Measurements from ENCODE around the gene RFC2. TPM values are rescaled to one million over a fixed set of nuclear protein-coding genes. Genes with fewer than 3 reads are reported as not detected.

The RFC2 gene
- total RNA-seq, 3 donors from 2014 or later (not counting 1 experiment from before 2014, with no cell fraction given): 16.9 to 26.5 (median 20.5) TPM

DNA sequence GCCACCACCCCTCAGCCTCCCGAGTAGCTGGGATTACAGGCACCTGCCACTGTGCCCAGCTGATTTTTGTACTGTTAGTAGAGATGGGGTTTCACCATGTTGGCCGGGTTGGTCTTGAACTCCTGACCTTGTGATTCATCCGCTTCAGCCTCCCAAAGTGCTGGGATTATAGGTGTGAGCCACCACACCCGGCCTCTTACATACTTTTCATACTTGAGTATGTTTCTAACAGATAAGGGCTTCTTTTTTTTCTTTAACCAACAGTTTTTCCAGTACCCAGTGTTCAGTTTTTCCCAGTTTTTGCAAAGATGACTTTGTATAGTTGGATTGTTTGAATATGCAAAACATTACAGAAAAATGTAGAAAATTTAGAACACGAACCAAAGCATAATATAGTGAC is 72.4 kb downstream of the RFC2 start:
- Histone ChIP-seq H3K4me3 (ENCODE audit: low read length) (no peak overlapping the region), H3K27ac (ENCODE audit: low read length) (no peak overlapping the region), H3K4me1 (ENCODE audit: control insufficient read depth, insufficient read depth, low read length) (peaks cover 47% of the 10 kb centered on the region), H3K36me3 (ENCODE audit: control insufficient read depth, insufficient read depth, low read length) (peaks cover 3% of the 10 kb centered on the region), H3K9me3 (ENCODE audit: control insufficient read depth, insufficient read depth, low read length) (no peaks in the 10 kb centered on the region), H3K27me3 (ENCODE audit: control insufficient read depth, insufficient read depth, low read length) (no peaks in the 10 kb centered on the region)
- H3K36me3 Mint-ChIP-seq: no peaks in the 10 kb centered on the region
- ATAC-seq (no peak), DNase-seq (no peak)
- H3K27ac Mint-ChIP-seq: peak overlapping the region in 1 of 2 donors; percentile 85
- TF ChIP-seq, protein P1, sequence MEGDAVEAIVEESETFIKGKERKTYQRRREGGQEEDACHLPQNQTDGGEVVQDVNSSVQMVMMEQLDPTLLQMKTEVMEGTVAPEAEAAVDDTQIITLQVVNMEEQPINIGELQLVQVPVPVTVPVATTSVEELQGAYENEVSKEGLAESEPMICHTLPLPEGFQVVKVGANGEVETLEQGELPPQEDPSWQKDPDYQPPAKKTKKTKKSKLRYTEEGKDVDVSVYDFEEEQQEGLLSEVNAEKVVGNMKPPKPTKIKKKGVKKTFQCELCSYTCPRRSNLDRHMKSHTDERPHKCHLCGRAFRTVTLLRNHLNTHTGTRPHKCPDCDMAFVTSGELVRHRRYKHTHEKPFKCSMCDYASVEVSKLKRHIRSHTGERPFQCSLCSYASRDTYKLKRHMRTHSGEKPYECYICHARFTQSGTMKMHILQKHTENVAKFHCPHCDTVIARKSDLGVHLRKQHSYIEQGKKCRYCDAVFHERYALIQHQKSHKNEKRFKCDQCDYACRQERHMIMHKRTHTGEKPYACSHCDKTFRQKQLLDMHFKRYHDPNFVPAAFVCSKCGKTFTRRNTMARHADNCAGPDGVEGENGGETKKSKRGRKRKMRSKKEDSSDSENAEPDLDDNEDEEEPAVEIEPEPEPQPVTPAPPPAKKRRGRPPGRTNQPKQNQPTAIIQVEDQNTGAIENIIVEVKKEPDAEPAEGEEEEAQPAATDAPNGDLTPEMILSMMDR (IDR thresholded peaks at IDR 0.05): no peak
- no peak overlapping the region for H3K4me3 Mint-ChIP-seq
- WGBS (ENCODE audit: insufficient coverage): 86% methylated on average over 1 of the region's 5 CpGs
- peaks cover 77 to 87% of the 10 kb centered on the region in 2 donors for H3K4me1 Mint-ChIP-seq
- H3K27me3 Mint-ChIP-seq (ENCODE audit: low read depth in 2 of 2): no peaks in the 10 kb centered on the region
- no peaks in the 10 kb centered on the region for H3K9me3 Mint-ChIP-seq
- intact Hi-C loops (cut with micrococcal nuclease): no loop called here

Other genes with a start within 250 kb of the RFC2 start
- gene ELN, start 226.2 kb downstream of the RFC2 start, total RNA-seq: under 1 TPM in 1 of 3 donors, not detected in 2; 0.75 TPM
- gene LIMK1, start 170.6 kb downstream of the RFC2 start, total RNA-seq: 10 to 100 TPM; 54.0 to 66.0 (median 55.0) TPM
- gene EIF4H, start 80.0 kb downstream of the RFC2 start, total RNA-seq: 100 to 1,000 TPM; 286 to 294 (median 294) TPM
- gene LAT2, start 44.4 kb downstream of the RFC2 start, total RNA-seq: 100 to 1,000 TPM; 124 to 163 (median 145) TPM
- gene CLIP2, start 35.0 kb upstream of the RFC2 start, total RNA-seq: 10 to 100 TPM in 2 of 3 donors, 1 to 10 TPM in 1; 8.5 to 14.7 (median 10.5) TPM
- not detected for gene GTF2IRD1, start 199.5 kb upstream of the RFC2 start, total RNA-seq

Measured in natural killer cell (primary cell).